Activated CD4-positive, alpha-beta T cell treated with anti-CD3 and anti-CD28 coated beads, Interleukin-2, amount 50 U/mL, for 1 hour (primary cell): Measurements from ENCODE around the gene BRDT.
"Not testable (repeated sequence)": the region's sequence is repeated elsewhere in the genome, so short reads cannot be mapped to it uniquely, and the experiment has no call there.

Source experiments
- DNase-seq: peaks from one replicate; pipeline ENCODE4 v3.0.0-alpha.2; 2020

The BRDT gene

GRCh38 chr1:91993256-91993655 lies 44.1 kb downstream of the BRDT start:
- no peak for DNase-seq

- peak; percentile 28 for DNase-seq
Observed at GRCh38 chr1:91997607-91998195, 48.5 kb downstream of the BRDT start.

GRCh38 chr1:92004129-92004528 lies 54.9 kb downstream of the BRDT start:
- DNase-seq = no peak

- DNase-seq = no peak
Observed at GRCh38 chr1:92013923-92014322, 64.7 kb downstream of the BRDT start.

GRCh38 chr1:92016720-92017316 lies 67.6 kb downstream of the BRDT start:
- DNase-seq = no peak

GRCh38 chr1:92017656-92018055 lies 68.5 kb downstream of the BRDT start:
- no peak for DNase-seq

GRCh38 chr1:92026042-92026441 lies 76.8 kb downstream of the BRDT start:
- DNase-seq = not testable (repeated sequence)

- DNase-seq = no peak
Observed at GRCh38 chr1:92026806-92027205, 77.6 kb downstream of the BRDT start.

GRCh38 chr1:92029241-92029922 lies 80.2 kb downstream of the BRDT start:
- DNase-seq = no peak

- DNase-seq = no peak
Observed at GRCh38 chr1:92030656-92031107, 81.5 kb downstream of the BRDT start.

GRCh38 chr1:92031281-92032110 lies 82.3 kb downstream of the BRDT start:
- no peak for DNase-seq

GRCh38 chr1:92037400-92037799 lies 88.2 kb downstream of the BRDT start:
- DNase-seq = no peak

- no peak for DNase-seq
Observed at GRCh38 chr1:92038695-92039346, 89.6 kb downstream of the BRDT start.

- no peak for DNase-seq
Observed at GRCh38 chr1:92040971-92041370, 91.8 kb downstream of the BRDT start.

GRCh38 chr1:92043621-92044020 lies 94.4 kb downstream of the BRDT start:
- no peak for DNase-seq

GRCh38 chr1:92045766-92046495 lies 96.7 kb downstream of the BRDT start:
- DNase-seq = no peak

GRCh38 chr1:92051948-92052347 lies 102.7 kb downstream of the BRDT start:
- DNase-seq = no peak
